ENCODE data around the gene FER1L5. TPM values are rescaled to one million over a fixed set of nuclear protein-coding genes. Genes with fewer than 3 reads are reported as not detected.
A peak's percentile ranks its signal among the peaks of the same experiment; 100 is the strongest.

The FER1L5 gene
- total and polyA plus RNA-seq, 9 of the 15 experiments (the other 6 are each of a cell fraction or from before 2014, with no cell fraction given) = 0.01 TPM; not detected in 6

- TF ChIP-seq BHLHE40 (IDR thresholded peaks at IDR 0.05; ENCODE audit: low read length) = peak; percentile 61
- TF ChIP-seq LEF1 (IDR thresholded peaks at IDR 0.05) = peak; percentile 15; the same call in 1 of the 2 replicates
- TF ChIP-seq NCOA4 (IDR thresholded peaks at IDR 0.05; ENCODE audit: partially characterized antibody) = no peak
- TF ChIP-seq FOXM1 (IDR thresholded peaks at IDR 0.05; ENCODE audit: low read depth) = peak; percentile 90
- TF ChIP-seq FOXM1 (CRISPR knock-in tag; IDR thresholded peaks at IDR 0.05; ENCODE audit: low read depth) = no peak
- no peak for TF ChIP-seq BDP1 (IDR thresholded peaks at IDR 0.05; ENCODE audit: insufficient read depth, insufficient read length)
- peak; percentile 79; the same call in 1 of the 2 replicates for TF ChIP-seq KLF6 (CRISPR knock-in tag; IDR thresholded peaks at IDR 0.05; ENCODE audit: borderline replicate concordance)
- TF ChIP-seq MXD1 (CRISPR knock-in tag; IDR thresholded peaks at IDR 0.05; ENCODE audit: borderline replicate concordance, poor library complexity, severe bottlenecking) = peak; percentile 38
- no peak for TF ChIP-seq ELK1 (CRISPR knock-in tag; IDR thresholded peaks at IDR 0.05)
- no peak for TF ChIP-seq DNMT1 (IDR thresholded peaks at IDR 0.05)
- no peak for TF ChIP-seq ZC3H4 (CRISPR knock-in tag; IDR thresholded peaks at IDR 0.05; ENCODE audit: borderline replicate concordance)
- TF ChIP-seq MITF (IDR thresholded peaks at IDR 0.05) = no peak
- no peak for TF ChIP-seq ILK (tag; IDR thresholded peaks at IDR 0.05; ENCODE audit: borderline replicate concordance, low read depth)
- TF ChIP-seq YY1 (IDR thresholded peaks at IDR 0.05; ENCODE audit: borderline replicate concordance in 1 of 3, control insufficient read depth in 1 of 3, extremely low read depth in 1 of 3, insufficient read depth in 3 of 3, insufficient read length in 1 of 3, insufficient replicate concordance in 2 of 3, low read depth in 1 of 3, low read length in 2 of 3) = peak in 2 of 3 experiments; percentile 80 to 87
- TF ChIP-seq ZNF311 (CRISPR knock-in tag; IDR thresholded peaks at IDR 0.05) = peak; percentile 32; the same call in 1 of the 2 replicates
- TF ChIP-seq HEY1 (CRISPR knock-in tag; IDR thresholded peaks at IDR 0.05; ENCODE audit: borderline replicate concordance) = no peak
- TF ChIP-seq ZBTB34 (CRISPR knock-in tag; IDR thresholded peaks at IDR 0.05) = no peak
- peak; percentile 86; the same call in 1 of the 2 replicates for TF ChIP-seq KLF13 (tag; IDR thresholded peaks at IDR 0.05; ENCODE audit: borderline replicate concordance, low read depth)
- TF ChIP-seq DACH1 (IDR thresholded peaks at IDR 0.05; ENCODE audit: partially characterized antibody) = no peak
- TF ChIP-seq RBBP5 (IDR thresholded peaks at IDR 0.05; ENCODE audit: borderline replicate concordance, insufficient read depth, low read length, poor library complexity, severe bottlenecking) = peak; percentile 80
Measured at GRCh38 chr2:96638144-96639121, 4.1 kb upstream of the FER1L5 start, which contains the start of gene KANSL3 (continued).
